HG03135 (cell line): ENCODE data around the gene VEZF1.

ENCODE experiments used
- ATAC-seq: cut with Tn5 transposase; IDR thresholded peaks from one replicate; pipeline ENCODE4 v1.9.1; 2021; ENCODE audit warnings: mild to moderate bottlenecking, moderate library complexity; ENCODE audit not compliant: unreplicated experiment

Gene VEZF1

DNA sequence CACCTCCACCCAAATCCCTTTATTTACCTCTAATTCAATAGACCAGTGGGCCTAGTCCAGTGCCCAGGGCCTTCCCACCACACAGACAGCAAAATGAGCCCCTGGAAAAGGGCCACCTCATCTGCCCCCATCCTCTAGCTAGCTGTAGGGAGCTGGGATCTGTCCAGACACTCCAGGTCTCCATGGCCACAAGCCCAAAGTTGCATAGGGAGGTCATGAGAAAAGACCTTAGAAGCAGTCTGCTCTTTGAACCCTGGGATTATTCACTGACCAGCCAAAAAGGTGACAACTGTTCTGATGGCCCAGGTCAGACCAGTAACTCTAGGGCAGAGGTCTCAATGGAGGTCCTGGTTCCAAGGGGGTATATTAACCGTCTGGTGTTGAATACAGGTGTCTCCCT, 34.8 kb downstream of the VEZF1 start:
- no peak for ATAC-seq

DNA sequence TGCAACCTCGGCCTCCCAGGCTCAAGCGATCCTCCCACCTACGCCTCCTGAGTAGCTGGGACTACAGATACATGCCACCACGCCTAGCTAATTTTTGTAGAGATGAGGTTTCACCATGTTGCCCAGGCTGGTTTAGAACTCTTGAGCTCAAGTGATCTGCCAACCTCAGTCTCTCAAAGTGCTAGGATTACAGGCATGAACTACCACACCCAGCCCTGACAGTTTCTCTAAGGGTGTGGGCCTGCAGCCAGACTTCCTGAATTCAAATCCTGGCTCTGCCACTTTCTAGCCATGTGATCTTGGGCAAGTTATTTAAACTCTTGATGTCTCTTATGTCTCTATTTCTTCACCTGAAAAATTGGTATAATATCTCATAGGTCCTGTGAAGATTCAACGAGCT, 38.4 kb downstream of the VEZF1 start:
- ATAC-seq, result no peak

DNA sequence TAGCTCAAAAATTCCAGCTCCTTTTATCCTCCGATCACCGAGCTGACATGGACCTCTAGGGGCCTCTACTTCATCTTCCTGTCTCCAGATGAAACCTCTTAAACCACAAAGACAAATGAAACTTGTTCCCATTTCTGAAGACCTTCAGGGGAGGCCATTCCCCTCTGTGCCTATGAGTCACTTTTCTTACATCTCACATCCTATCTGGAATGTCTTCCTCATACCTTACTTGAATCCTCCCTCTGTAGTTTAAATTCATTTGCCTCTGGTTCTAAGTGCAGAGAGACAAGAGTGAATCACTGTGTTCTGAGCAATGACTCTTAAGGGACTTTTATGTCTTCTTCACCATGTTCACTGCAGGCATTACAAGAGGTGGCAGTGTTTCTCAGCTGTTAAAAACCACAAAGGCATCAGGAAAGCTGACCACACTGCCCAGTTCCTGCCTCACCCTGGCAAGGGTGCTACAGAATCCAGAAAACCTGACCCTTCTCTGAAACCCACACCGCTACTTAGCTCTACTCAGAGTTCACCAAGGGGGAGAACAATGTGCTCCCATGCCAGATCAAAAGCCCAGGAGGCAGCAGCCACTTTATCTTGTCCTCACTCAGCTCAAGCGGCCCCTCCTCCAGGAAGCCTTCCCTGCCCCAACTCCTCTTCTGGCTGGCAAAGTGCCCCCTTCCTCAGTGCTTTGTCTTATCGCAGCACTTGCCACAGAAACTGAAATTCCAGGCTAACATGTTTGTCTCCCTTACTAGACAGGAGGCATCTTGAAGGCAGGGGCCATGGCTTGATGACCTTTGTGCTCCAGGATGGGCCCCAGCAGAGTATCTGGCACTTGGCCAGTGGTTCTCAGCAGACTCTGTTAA, 39.3 kb downstream of the VEZF1 start:
- ATAC-seq, result no peak

DNA sequence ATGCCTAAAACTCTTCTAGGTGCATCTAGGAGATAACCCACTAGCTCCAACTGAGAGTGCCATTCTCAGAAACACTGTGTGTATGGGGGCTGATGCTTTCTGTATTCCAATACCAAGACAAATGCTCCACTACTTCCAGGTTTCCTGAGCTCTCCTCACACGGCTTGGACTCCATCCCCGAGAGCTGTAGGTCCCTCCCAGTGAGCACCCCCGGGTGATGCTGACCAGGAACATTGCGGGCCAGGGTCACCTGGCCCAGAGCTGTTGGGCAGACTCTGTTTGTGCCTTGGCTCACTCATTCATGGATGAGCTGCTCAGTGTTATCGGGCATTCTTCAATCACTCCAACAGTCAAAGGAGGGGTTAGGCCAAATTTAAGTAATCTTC, 39.9 kb downstream of the VEZF1 start:
- ATAC-seq, result no peak

DNA sequence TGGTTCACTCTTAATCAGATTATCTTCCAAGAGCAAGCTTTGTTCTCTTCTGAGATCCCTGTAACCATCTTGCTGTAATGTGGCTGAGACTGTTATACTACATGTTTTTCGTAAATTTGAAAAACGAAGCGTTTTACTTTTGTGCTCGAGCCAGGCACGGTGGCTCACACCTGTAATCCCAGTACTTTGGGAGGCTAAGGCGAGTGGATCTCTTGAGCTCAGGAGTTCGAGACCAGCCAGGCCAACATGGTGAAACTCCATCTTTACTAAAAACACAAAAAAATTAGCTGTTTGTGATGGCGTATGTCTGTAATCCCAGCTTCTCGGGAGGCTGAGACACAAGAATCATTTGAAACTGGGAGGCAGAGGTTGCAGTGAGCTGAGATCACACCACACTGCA, 40.7 kb downstream of the VEZF1 start:
- no peak for ATAC-seq

DNA sequence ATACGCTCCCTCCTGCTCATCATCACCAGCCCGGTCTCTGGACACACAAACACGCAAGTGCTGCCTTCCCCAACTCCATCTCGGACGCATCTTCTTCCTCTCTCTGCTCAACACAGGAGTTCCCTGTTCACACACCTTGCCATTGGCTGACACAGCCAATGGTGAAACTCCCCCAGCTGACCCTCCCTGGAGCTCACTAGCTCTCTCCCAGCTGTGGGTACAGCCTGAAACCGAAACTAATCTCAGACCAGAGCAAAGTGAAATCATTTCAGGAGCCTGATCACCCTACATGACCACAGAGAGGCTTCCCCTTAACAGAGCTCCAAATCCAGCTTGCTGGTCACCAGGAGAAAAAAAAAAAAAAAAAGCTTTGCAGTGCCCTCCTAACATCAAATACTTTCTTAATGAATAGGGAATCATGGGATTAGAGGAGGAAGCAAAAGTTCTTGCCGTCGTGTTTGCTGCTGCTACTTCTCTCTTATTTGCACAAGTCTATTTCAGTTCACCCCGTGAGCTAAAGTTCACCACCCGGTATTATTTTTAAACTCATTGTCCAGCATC, 41.2 kb downstream of the VEZF1 start:
- peak; percentile 88 for ATAC-seq

DNA sequence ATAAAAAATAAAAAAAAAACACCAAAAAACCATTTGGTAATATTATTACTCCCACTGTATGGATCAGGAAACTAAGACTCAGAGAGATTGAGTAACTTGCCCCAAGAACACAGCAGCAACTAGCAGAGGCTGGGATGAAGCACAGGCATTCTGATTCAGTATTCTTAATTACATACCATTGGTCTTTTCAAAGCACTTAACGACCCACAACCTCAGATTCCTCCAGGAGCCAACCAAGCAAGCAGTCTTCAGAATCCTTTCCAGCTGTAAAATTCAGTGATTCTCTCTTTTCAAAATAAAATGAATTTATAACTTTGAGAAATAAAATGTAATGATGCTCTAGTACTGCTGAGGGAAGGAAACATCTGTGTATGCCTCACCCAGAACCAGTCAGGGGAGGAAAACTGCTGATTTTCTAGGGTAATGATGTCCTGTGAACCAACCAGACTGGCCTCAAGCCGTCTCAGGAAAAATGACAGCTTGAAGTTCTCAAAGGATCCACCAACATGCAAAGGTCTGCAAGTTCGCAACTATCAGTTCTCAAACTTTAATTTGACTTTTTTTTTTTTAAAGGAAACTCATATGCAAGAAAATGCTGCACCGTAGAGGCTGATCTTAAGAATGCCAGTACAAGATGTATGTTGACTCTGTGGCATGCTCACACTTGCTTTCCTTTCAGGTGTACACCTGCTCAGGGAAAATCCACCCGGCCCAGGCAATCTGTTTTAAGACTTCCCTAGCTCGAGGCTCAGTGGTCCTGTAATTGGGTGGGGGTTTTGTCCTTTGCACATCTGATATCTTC, 41.9 kb downstream of the VEZF1 start:
- peak; percentile 21 for ATAC-seq

DNA sequence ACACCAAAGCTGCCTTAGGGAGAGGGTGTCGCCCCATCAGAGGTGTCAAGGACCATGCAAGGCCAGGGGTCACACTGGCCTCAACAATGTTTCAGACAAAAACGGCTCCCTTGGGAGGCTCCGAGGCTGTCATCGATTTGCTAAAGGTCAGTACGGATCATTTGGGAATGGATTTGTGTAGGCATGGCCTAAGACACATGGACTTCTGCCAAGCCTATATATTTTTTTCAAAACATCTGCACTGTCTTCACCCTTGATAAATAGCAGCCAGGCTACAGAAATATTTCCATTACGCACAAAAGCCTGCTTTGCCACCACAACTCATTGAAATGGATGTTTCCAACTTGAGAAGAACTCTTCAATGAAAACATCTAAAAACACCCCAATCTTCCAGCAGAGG, 43.1 kb downstream of the VEZF1 start:
- no peak for ATAC-seq

DNA sequence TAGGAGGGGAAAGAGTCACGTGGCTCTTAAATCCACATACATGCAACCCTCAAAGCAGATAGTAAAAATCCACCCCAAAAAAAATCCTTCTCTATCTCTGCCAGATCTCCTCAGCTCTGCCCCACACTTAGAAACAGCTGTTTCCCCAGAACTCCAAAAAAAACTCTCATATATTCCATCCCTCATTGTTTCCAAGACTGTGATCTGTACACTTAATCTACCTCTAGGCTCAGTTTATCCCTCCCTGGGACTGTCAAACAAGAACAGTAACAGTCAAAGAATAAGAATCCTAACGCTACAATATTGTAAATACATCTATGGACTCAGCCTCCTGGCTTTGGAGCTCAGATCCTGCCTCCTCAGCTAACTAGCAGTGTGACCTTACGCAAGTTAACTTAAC, 44.4 kb downstream of the VEZF1 start:
- ATAC-seq, result no peak

DNA sequence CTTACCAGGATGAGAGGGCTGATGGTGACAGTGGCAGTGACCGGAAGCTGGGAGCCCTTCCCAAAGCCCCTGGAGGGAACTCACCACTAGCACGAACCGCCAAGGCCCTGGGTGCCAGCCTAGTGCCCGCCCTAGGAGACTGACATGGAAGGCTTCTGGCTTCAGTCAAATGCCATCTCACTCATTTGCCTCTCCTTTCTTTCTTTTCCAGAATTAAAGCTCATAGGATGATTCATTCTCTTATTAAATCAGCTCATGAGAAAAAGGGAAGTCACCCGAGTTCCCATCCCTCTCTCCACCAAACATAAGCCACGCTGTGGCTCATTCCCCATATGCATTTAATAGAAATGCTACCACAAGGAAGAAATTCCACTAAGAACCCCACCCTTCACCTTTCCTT, 44.9 kb downstream of the VEZF1 start:
- no peak for ATAC-seq

DNA sequence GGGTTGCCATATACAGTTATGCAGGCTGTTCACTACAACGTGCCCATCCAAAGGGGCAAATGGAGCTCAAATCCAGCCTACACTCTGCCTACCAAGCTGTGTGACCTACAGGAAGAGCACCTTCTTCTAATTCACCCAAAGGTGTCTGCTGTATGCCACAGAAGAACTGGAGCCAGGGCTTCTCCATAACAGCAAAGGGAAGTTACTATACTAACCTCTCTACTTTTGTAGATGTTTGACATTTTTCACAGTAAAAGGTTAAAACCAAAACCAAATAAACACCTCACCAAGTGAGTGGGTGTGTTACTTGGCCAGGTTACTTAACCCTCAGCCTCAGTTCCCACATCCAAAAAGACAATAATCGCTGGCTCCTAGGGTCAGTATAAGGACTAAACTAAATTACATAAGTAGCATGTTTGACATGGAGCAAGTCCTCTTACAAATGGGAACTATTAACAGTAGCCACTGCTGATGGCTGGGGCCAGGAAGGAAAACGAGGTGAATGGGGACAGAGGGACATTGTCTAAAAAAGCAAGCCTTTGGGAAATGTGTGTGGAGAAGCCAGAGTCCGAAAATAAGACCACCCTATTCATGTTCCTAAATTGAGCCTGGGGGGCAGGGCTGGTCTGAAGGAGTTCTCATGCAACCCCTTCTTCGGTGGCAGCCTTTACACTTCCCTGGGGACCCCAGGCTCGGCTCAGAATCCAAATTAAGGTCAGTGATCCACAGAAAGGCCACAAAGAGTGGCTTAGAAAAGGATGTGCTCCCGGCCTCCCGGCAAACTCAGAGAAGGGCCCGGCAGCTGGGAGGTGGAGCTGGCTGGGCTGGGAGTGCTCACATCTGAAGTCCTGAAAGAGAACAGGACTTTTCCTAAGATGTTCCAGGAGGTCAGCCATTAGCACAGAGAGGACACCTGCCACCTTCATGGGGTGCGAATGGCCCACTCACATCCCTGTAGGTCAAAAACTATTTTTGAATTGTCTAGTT, 46.4 kb downstream of the VEZF1 start:
- ATAC-seq, result no peak

DNA sequence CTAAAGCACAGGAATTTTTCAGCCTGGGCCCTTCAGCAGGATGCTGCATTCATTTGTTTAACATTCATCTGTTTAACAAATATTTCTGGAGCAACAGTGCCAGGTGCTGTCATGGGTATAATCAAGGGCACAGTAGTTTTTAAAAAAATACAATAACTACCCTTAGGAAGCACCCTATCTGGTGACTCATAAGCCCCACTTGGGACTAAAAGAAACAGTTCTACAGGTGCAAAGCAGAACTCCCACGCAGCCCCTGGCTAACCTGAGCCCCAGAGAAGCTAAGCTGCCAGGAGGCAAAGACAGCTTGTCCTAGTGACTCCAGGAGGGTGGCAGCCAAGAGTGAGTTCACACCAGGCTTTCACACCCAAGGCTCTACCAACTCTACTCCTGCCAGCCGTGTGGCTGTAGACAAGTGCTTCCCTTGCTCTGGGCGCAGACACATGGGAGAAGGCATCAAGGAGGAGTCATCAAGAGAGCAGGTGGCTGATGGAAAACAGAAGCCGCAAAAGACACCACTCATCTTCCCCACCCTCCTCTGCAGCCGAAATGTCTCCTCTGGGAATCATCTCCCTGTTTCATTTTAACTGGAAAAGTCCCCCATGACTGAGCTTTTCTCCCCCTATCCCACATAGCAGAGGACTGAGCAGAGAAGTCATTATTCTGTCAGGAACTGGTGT, 47.3 kb downstream of the VEZF1 start:
- ATAC-seq, result no peak

DNA sequence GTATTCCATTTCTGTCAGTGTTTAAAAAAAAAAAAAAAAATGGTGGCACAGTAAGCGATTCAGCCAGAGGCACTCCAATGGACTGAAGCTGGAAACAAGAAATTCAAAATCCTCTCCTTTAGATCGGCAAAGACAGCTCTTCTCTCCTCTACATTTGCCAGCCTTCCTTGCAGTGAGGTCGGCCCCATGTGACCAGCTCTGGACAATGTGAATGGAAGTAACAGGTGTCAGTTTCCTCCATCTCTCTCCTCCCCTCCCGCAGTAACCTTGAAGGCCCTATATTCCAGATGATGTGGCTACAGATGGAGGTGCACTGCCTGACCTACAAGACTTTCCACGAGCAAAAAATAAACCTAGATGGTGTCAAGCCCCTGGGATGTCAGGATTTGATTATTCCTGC, 47.8 kb downstream of the VEZF1 start:
- ATAC-seq, result no peak

DNA sequence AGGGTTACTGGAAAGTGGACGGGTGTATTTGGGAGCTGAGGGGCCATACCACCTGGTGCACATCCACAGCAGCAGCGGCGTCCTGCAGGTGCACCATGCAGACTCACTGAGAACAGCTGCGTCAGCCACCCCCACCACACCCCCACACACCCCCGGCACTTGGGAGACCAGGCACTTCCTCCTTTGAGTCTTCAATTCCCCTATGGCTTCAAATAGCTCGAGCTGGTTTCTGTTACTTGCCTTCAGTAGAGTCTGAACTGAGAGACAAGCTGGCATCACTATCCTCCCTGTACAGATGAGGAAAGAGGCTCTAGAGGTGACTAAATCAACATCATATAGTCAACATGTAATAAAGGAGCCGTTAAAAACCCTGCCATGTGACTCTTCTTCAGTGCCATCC, 48.3 kb downstream of the VEZF1 start:
- peak; percentile 77 for ATAC-seq

DNA sequence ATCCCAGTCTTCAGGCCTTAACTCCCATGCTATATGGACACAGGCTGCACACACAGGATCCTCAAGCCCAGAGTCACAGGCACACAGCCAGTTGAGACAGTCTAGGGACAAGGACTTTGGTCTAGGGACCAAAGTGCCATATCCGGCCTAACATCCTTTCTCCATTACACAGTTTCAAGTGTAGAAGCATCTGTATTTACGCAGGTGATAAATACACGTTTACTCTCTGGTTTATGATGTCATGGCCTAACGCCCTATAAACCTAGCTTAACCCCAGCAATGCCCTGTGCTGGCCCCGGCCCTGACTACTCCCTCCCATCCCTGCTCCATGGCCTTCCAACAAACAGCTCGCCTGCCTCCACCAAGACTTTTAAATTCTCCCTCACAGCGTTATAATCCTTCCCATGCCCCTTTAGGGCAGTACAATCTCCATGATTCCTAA, 50.0 kb downstream of the VEZF1 start:
- ATAC-seq, result no peak

DNA sequence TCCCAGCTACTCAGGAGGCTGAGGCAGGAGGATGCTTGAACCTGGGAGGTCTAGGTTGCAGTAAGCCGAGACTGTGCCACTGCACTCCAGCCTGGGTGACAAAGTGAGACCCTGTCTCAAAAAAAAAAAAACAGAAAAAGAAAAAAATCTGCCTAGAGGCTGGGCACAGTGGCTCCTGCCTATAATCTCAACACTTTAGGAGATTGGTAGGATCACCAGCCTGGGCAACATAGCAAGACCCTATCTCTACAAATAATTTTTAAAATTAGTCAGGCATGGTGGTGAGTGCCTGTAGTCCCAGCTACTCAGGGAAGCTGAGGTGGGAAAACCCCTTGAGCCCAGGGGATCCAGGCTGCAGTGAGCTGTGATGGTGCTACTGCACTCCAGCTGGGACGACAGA, 50.6 kb downstream of the VEZF1 start:
- no peak for ATAC-seq

DNA sequence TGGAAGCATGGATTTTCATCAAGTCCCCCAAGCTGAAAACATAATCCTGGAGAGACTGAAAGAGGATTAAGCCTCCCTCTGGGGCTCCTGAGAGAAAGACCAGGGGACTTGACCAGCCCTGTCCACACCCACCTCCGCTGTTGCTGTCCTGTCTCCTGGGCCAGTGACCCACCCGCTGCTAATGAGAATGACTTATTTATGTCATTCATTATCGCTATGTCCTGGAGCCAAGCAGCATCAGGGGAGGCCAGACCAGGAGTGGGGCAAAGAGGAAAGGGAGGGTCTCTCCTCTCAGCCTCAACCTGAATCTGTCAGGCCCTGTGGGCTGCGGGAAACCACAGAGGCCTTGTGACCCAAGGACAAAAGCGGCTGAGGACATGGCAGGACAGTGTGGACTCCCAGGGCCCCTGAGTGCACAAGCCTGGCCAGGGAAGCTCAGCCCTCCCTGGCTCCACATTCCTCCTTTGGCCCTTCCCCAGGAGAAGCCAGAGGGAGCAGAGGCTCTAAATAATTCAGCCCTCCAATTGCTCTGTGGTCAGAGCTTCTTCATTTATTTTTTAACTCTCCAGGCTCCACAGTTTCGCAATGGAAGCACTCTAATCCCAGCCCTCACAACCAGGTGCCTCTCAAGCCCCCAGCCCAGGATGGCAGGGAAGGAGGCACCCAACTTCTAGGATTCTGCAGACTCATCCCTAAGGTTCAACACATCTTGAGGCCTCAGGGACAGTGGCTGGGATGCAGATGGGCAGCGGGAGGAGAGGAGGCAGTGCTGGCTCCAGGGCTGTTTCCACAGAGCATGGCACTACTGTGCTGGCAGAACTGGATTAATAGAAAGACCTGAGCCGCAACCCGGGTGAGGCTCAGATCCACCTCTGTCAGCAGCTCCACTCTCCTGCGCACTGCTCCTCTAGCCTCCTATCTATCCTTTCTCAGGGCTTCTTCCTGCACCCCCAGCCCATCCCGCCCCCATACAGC, 51.9 kb downstream of the VEZF1 start:
- no peak for ATAC-seq

DNA sequence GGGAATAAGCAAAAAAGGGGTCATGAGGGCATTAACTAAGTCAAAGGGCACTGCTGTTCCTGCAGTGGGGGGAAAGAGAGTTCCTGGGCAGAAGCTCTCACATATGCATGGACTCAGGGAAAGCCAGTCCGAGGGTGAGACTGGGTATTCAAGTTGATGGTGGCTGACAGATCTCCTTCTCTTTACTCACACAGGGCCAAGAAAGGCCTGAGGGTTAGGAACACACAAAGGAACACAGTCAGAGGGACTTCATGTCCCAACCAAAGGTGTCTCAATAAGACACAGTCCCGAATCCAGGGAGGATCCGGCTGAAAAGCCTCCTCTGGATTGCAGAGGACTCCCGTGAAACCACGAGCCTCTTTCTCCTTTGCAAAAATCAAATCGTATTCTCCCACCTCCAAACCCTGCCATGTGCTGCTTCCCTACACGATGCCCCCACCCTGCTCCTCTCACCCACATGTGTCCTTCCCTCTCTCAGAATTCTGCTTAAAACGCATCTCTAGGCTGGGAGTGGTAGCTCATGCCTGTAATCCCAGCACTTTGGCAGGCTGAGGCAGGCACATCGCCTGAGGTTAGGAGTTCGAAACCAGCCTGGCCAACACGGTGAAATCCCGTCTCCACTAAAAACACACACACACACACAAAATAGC, 56.4 kb downstream of the VEZF1 start:
- no peak for ATAC-seq
